Kidney (tissue), 14 donors: ENCODE results near the gene ETS1. TPM values are rescaled to one million over a fixed set of nuclear protein-coding genes. Genes with fewer than 3 reads are reported as not detected.
A peak's percentile ranks its signal among the peaks of the same experiment; 100 is the strongest.

Experiments
- DNase-seq, 5 donors: peaks; one replicate each; pipeline ENCODE4 v3.0.0-alpha.2; 2013 to 2020
- FAIRE-seq: peaks from 2 replicates; lab custom pipeline; 2012; peaks lifted over from hg19 to GRCh38; lab: Jason Lieb, UNC
- H3K27ac ChIP-seq, 2 donors: one replicate each; pipeline ENCODE4 v1.7.0; 2013; ENCODE audit warnings: low read depth in 2 of 2, low read length in 2 of 2, inconsistent platforms in 1 of 2
- H3K27me3 ChIP-seq: one replicate; pipeline ENCODE4 v1.7.1; 2013; ENCODE audit warnings: low read length, inconsistent platforms; ENCODE audit not compliant: control insufficient read depth, insufficient read depth
- H3K36me3 ChIP-seq, 3 donors: one replicate each; pipeline versions ENCODE4 v1.7.0 to v1.7.1; 2013; ENCODE audit warnings: low read length in 3 of 3, control low read depth in 1 of 3, inconsistent platforms in 1 of 3; ENCODE audit not compliant: insufficient read depth in 3 of 3, control insufficient read depth in 2 of 3
- H3K4me1 ChIP-seq, 3 donors: one replicate each; pipeline versions ENCODE4 v1.7.0 to v1.7.1; 2013; ENCODE audit warnings: low read length in 3 of 3, inconsistent platforms in 1 of 3, low read depth in 1 of 3; ENCODE audit not compliant: control insufficient read depth in 2 of 3, insufficient read depth in 2 of 3
- H3K4me3 ChIP-seq, 3 donors: one replicate each; pipeline versions ENCODE4 v1.7.0 to v1.8.1; 2013; ENCODE audit warnings: low read length in 3 of 3, control low read depth in 1 of 3, inconsistent platforms in 1 of 3
- H3K9ac ChIP-seq, 3 donors: one replicate each; pipeline versions ENCODE4 v1.7.0 to v1.7.1; 2013; ENCODE audit warnings: low read length in 3 of 3, control low read depth in 1 of 3, inconsistent platforms in 1 of 3
- H3K9me3 ChIP-seq, 3 donors: one replicate each; pipeline versions ENCODE4 v1.7.0 to v1.7.1; 2013; ENCODE audit warnings: low read length in 3 of 3, control low read depth in 1 of 3, inconsistent platforms in 1 of 3; ENCODE audit not compliant: control insufficient read depth in 2 of 3, insufficient read depth in 1 of 3
- intact Hi-C: fragments of 100-400 bp; cut with DNase I; formaldehyde crosslinking; loops from one replicate; pipeline ENCODE4 v1.11.1; 2022
- polyA plus RNA-seq: library from polyadenylated mRNA; stranded (reverse); fragments of 350-450 nt; fragmentation: Illumina TruSeq; extraction: RNeasy Lipid Tissue Mini Kit (QIAGEN cat#74804); gene quantifications from one replicate; pipeline ENCODE4 v1.2.3, GENCODE V29; 2014; ENCODE audit warnings: low read depth, low replicate concordance; ENCODE audit not compliant: insufficient read depth
- total RNA-seq: library from RNA; stranded (reverse); fragmentation: NEBNext Ultra II Directional; extraction: Animal tissue kit (Norgen Biotek cat#: 25700); gene quantifications from one replicate; pipeline ENCODE4 v1.2.1, GENCODE V29; 2021
- TF ChIP-seq, protein P1 (sequence below): IDR thresholded peaks from 3 replicates; pipeline ENCODE4 v1.5.1; 2012; ENCODE audit warnings: mild to moderate bottlenecking, moderate library complexity, borderline replicate concordance; ENCODE audit not compliant: insufficient read depth; ENCODE audit errors: extremely low read depth
- donor health status: control.
- donor health status: control.
- donor health status: control.
- donor health status: control.
- donor health status: control.
- donor health status: DM: yes; HTN: yes; CAD: no.
- donor health status: Normal renal cell carcinoma (clear cell type).

The ETS1 gene
- total and polyA plus RNA-seq, 2 donors from 2014 or later, result 23.5 to 124 TPM

DNA sequence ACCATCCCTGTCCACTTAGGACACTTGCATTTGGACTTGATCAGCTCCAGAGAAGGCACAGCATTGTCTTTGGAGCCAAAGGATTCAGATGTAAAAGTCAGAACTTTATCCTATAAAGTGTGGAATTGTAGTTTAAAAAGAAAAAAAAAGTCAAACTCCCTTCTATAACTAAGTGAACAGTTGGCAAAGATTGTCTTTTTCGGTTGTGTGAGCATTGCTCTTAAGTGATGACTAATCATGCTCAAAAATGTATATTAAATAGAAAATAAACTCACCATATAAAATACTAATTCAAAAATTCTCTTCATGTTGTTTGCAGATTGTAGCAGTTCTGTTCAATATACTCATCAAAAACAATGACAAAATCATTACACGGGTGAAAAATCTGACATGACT, 93.8 kb downstream of the ETS1 start:
- peaks cover 0 to 32% (median 25%) of the 10 kb centered on the region in 3 donors for H3K4me1 ChIP-seq
- intact Hi-C loops, result no loop called here
- no peaks in the 10 kb centered on the region for H3K9me3 ChIP-seq
- DNase-seq (no peak), FAIRE-seq (no peak)
- H3K4me3 ChIP-seq, result no peak overlapping the region
- TF ChIP-seq, protein P1, sequence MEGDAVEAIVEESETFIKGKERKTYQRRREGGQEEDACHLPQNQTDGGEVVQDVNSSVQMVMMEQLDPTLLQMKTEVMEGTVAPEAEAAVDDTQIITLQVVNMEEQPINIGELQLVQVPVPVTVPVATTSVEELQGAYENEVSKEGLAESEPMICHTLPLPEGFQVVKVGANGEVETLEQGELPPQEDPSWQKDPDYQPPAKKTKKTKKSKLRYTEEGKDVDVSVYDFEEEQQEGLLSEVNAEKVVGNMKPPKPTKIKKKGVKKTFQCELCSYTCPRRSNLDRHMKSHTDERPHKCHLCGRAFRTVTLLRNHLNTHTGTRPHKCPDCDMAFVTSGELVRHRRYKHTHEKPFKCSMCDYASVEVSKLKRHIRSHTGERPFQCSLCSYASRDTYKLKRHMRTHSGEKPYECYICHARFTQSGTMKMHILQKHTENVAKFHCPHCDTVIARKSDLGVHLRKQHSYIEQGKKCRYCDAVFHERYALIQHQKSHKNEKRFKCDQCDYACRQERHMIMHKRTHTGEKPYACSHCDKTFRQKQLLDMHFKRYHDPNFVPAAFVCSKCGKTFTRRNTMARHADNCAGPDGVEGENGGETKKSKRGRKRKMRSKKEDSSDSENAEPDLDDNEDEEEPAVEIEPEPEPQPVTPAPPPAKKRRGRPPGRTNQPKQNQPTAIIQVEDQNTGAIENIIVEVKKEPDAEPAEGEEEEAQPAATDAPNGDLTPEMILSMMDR, result no peak
- H3K27me3 ChIP-seq, result no peaks in the 10 kb centered on the region
- H3K36me3 ChIP-seq, result peaks cover 3 to 19% (median 9%) of the 10 kb centered on the region in 3 donors
- no peak overlapping the region for H3K9ac ChIP-seq
- H3K27ac ChIP-seq, result no peak overlapping the region

DNA sequence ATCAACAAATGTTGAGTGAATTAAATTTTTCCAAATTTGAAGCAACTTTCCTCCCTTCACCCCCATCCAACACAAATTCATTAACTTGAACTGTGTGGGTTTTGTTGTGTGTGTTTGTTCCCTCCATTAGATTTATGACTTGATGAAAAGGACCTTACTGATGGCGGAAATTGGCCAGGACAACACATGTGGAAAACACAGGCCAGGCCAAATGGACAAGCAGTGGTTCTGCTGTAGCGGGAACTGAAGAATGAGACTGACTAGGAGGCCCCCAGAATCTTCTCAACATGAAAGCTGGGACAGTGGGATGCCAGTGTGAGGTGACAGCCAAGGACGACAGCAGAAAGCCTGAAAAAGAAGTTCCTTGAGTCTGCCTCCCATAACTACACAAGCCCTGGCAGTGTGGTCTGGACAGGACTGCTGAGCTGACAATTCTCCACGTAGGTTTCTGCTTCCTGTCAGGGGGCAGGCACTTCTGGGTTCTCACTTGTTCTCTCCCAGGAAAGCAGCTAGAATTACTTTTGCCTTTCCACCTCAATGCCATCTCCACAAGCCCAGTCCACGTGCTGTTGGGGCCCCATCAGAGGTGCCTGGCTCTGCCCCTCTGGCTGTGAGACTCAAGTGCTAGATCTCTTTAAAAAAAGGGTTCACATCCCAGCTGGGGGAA, 94.3 kb downstream of the ETS1 start:
- Histone ChIP-seq H3K4me1 (peaks cover 0 to 31% (median 25%) of the 10 kb centered on the region in 3 donors), H3K36me3 (peaks cover 3 to 23% (median 9%) of the 10 kb centered on the region in 3 donors), H3K9me3 (no peaks in the 10 kb centered on the region), H3K27ac (peak overlapping the region; percentile 2 to 11), H3K4me3 (no peak overlapping the region), H3K9ac (no peak overlapping the region), H3K27me3 (no peaks in the 10 kb centered on the region)
- intact Hi-C loops, result no loop called here
- FAIRE-seq, result no peak
- TF ChIP-seq, protein P1, result no peak
- DNase-seq, result peak in 1 of 5 donors; percentile 57

DNA sequence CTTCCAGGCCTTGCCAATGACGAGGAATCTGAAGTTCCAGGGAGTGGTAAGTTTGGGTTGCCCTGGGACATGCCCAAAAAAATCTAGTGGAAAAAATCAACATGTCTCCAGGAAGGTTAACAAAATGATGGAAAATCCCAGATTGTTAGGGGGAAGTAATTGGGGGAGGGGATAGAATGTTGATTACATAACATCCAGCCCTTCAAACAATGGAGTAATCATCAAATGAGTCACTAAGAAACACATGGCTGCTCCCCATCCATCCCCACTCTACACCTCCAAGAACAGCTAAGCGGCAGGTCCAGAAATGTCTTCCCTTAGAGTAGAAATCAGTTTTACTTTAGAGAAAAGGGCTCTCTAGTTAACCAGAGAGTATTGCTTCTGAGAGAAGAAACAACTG, 94.9 kb downstream of the ETS1 start:
- peak overlapping the region in 1 of 2 donors; percentile 11 for H3K27ac ChIP-seq
- H3K4me3 ChIP-seq, result no peak overlapping the region
- intact Hi-C loops, result no loop called here
- H3K27me3 ChIP-seq, result no peaks in the 10 kb centered on the region
- FAIRE-seq, result no peak
- no peak overlapping the region for H3K9ac ChIP-seq
- no peak for DNase-seq
- TF ChIP-seq, protein P1, result no peak
- peaks cover 3 to 25% (median 9%) of the 10 kb centered on the region in 3 donors for H3K36me3 ChIP-seq
- H3K9me3 ChIP-seq, result no peaks in the 10 kb centered on the region
- peaks cover 0 to 27% (median 25%) of the 10 kb centered on the region in 3 donors for H3K4me1 ChIP-seq
